CD4-positive, alpha-beta T cell treated with Interleukin-4 for 4 hours (primary cell): ENCODE measurements around the gene PRADC1.

Experiments
- DNase-seq: peaks from one replicate; pipeline ENCODE4 v3.0.0-alpha.2; 2020

The PRADC1 gene

GRCh38 chr2:73258186-73258912 is 25.3 kb upstream of the PRADC1 start:
- no peak for DNase-seq

GRCh38 chr2:73257425-73258125 is 24.5 kb upstream of the PRADC1 start:
- DNase-seq, result no peak

GRCh38 chr2:73257021-73257420 is 24.0 kb upstream of the PRADC1 start:
- DNase-seq, result no peak

GRCh38 chr2:73256618-73256922 is 23.5 kb upstream of the PRADC1 start:
- no peak for DNase-seq

- no peak for DNase-seq
These were observed 23.0 kb upstream of the PRADC1 start for GRCh38 chr2:73255907-73256617.

GRCh38 chr2:73255007-73255644 is 22.1 kb upstream of the PRADC1 start:
- DNase-seq, result no peak

GRCh38 chr2:73254343-73255006 is 21.4 kb upstream of the PRADC1 start:
- DNase-seq, result no peak

GRCh38 chr2:73253901-73254300 is 20.9 kb upstream of the PRADC1 start:
- no peak for DNase-seq

GRCh38 chr2:73253400-73253799 is 20.4 kb upstream of the PRADC1 start:
- DNase-seq, result no peak

GRCh38 chr2:73252238-73253027 is 19.4 kb upstream of the PRADC1 start:
- DNase-seq, result no peak

GRCh38 chr2:73250872-73251846 is 18.1 kb upstream of the PRADC1 start:
- DNase-seq, result no peak

GRCh38 chr2:73249636-73250035 is 16.6 kb upstream of the PRADC1 start:
- no peak for DNase-seq

- DNase-seq, result no peak
These were observed 13.8 kb upstream of the PRADC1 start for GRCh38 chr2:73246850-73247249.

- DNase-seq, result no peak
These were observed 11.5 kb upstream of the PRADC1 start for GRCh38 chr2:73244580-73244979.

- DNase-seq, result no peak
These were observed 11.0 kb upstream of the PRADC1 start for GRCh38 chr2:73243884-73244570.

- no peak for DNase-seq
These were observed 6.7 kb upstream of the PRADC1 start for GRCh38 chr2:73239776-73240175.

- DNase-seq, result no peak
These were observed 5.9 kb upstream of the PRADC1 start for GRCh38 chr2:73238976-73239375.

GRCh38 chr2:73238149-73238548 is 5.1 kb upstream of the PRADC1 start:
- DNase-seq, result no peak

- DNase-seq, result no peak
These were observed 4.1 kb upstream of the PRADC1 start for GRCh38 chr2:73237168-73237567.

GRCh38 chr2:73235315-73236028 is 2.4 kb upstream of the PRADC1 start:
- DNase-seq, result no peak
